HG03575 (cell line): ENCODE data around the gene MYLIP.

Source experiments
- ATAC-seq: cut with Tn5 transposase; IDR thresholded peaks from one replicate; pipeline ENCODE4 v1.9.1; 2021; ENCODE audit not compliant: unreplicated experiment, insufficient number of reproducible peaks, low FRiP score; ENCODE audit errors: extremely low read depth

MYLIP gene

DNA sequence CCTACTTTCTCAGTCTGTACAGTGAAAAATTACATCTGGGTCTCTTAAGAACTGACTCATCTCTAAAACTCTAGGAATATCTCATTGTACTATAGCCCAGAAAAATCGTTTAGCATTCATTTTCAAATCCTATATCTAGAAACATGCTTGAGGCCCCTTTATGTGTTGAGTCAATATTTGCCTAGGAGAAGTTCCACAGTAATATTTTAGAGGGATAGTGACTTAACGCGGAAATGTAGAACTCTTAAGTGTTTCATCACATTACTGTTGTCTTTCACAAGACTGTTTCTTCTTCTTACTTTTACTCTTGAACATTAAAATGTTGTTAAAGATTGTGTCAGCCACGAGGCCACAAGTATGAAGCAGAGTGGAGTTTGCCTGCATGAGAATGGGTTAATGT is 23.0 kb upstream of the MYLIP start:
- ATAC-seq: no peak

DNA sequence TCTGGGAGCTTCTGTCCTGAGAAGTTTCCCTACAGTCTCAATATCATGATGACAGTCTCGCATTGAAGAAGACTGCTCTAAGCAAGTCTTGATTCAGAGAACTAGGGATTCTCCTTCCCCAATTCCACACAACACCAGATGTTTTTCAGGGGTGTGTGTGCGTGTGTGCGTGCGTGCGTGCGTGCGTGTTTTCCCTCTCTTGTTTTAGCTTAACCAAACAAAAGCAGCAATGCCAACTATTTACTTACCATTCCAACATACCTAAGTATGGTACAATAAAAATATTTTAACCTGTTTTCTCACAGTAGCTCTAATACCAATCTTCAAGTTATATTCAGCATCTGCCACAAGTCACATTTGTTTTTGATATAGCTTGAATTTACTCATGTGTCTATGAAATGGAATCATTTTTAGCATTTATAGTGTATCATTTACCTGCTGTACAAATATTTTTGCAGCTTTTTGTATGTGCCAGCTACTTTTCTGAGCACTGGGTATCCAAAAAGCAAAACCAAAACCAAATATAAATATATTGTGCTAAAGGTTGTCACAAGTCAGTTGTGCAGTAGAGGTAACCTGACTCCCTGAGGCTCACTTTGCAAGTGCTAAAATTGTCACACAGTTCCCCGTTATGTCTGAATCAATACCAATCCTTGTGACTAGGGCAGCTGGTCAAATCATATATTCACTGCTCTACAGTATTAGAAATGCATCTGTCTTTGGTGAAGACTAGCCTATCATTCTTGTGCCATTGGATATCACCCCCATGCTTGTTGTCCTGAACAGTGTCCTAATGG is 21.7 kb upstream of the MYLIP start:
- no peak for ATAC-seq

DNA sequence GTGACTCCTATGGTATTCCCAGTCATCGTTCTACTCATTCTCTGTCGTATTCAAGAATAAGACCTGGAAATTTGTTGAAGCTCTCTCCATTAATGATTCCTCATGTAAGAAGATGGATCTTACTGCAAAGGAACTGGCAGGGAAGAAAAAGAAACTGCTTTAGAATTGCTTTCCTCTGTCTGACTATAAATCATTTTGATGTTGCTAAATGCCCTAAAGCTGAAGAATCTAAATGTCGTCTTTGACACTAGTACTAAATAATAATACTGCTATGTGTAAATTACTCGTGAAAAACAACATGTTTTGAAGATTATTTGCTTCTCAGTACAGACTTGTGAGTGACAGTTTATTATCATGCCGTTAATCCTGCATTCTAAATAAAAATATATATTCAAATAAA is 20.5 kb upstream of the MYLIP start:
- ATAC-seq: no peak

DNA sequence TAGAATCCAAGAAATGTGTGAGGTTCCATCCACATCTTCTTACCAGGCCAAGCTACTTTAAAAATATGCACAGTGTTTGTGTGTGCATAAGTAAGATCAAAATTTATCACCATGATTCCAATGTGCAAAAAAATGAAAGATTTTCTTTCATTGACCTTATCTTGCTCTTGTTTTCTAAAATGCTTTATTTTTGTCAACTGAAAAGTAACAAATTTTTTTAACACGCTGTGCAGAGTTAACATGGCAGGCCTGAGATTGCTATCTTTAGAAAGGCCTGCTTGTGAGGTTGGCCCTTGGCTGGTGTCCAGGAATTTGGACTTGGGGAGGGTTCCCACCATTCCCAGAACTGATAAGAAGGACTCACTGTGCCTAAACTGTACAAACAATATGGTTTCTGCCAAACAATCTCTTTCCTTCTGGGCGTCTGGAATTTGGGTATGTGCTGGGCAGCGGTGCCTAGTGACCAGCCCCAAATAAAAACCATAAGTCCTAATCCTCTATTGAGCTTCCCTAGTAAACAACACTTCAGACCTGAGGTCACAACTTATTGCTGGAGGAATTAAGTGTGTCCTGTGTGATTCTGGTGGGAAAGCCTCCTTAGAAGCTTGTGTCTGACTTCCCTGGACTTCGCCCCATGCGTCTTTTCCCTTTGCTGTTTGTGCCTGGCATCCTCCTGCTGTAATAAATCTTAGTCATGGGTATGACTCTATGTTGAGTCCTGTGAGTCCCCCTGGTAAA is 19.8 kb upstream of the MYLIP start:
- ATAC-seq: no peak

DNA sequence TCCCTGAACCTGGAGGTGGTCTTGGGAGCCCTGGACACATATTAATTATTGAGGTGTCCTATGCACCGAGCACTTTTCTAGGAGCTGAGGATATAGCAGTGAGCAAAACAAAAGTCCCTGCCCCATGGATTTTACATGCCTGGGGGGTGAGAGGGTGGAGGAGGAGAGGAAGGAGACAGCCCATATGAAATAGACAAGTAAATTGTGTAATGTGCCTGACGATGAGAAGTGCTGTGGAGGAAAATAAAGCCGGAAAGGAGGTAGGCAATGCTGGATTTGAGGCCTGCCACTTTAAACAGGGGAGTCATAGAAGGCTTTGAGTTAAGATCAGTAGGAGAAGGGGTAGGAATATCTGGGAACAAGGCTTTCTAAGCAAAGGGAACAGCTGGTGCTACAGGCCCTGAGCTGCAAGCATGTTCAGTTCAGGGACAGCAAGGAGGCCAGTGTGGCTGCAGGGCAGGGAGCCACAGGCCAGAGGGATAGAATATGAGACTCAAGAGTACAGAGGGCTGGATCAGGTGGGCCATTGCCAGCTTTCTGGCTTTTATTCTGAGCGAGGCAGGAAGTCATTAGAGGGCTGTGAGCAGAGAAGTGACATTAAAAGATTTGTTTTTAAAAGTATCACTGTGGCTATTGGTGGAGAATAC is 19.1 kb upstream of the MYLIP start:
- no peak for ATAC-seq

DNA sequence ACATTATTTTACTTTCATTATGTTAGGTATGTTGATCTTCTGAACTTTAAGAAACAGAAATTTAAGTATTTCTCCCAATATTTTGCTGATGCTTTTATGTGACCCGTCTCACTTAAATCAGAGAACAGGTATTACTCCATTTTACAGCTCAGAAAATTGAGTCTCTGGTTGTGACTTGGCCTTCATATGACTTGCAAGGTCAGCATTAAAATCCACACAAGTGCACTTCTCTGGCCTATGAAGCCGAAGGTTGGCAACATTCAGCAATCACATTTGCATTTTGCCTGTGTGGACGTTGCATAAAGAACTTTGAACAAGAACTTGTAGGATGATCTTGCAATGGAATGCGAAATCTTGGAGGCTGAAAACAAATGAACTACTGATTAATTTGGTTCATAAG is 10.1 kb upstream of the MYLIP start:
- ATAC-seq: no peak

DNA sequence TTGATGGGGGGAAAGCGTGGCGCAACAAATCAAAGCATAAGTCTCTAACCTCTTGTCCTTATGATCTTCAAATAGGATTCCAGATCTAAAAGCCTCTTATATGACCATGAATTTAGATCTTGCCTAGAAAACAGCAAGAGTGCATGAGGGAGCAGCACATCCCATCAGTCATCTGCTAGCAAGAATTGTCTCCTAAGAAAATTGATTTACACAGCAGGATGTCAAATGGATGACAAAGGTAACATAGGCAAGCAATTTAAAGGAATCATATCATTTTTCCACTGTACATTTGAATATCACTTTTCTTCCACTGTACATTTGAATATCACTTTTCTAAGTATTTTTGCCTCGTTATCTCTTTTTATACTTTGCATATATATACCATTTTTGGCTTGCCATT is 7.5 kb upstream of the MYLIP start:
- ATAC-seq: no peak

DNA sequence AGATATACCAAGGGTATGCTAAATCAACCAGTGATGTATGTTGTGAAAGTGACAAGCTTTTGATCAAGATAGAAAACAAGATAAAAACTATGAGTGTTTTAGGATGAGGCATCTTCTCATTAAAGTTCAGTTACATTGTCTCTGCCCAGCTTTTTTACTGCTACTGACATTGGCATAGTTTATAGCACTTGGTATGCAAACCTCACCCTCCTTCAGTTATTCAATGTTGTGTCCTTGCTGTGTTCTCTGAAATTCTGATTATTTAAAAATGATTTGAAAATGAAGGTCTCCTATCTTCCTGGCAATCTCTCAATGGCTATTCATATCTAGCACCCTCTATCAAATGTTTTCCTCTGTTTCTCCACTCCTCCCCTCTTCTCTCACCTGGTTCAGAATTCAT is 6.7 kb upstream of the MYLIP start:
- ATAC-seq: no peak

DNA sequence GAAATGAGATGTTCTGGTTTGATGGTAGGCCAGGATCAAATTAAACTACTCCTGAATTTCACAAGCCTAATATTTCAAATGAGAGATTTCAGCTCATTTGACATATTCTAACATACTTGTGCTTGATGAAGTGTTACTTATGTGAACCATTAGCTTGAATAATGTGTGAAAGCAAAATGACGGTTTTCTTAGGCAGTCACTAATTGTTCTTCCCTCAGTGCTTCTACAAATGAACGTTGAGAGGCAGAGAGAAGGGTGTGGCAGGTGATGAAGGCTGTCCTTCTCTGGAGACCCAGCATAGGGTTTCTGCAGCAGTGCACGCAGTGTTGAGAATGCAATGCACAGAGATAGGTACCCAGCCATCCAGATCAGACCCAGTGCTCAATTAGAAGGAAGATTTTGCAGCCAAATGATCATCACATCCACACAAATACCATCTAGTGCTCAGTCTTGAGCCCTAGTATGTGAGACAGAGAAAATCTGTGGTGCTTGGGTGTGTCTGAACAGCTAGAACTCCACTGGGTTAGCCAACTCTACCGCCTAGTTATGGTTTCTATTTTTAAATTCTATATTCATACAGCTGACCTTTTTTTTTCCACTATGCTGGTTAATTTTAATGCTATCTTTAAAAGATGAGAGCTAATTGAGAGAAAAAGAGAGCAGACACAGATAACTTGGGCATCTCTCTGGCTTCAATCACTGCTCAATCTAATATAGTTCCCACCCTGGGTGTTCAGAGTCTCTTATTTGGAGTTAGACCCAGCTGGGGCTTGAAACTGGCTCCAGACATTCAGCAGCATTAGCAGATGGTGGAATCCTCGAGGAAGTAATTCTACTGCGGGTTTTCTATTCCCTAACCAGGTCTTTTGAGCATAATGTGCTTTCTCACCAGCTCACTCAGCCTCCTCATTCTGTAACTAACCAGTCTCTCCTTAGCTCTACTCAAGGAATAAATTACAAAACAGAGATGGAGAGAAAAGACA is 4.4 kb upstream of the MYLIP start:
- no peak for ATAC-seq

DNA sequence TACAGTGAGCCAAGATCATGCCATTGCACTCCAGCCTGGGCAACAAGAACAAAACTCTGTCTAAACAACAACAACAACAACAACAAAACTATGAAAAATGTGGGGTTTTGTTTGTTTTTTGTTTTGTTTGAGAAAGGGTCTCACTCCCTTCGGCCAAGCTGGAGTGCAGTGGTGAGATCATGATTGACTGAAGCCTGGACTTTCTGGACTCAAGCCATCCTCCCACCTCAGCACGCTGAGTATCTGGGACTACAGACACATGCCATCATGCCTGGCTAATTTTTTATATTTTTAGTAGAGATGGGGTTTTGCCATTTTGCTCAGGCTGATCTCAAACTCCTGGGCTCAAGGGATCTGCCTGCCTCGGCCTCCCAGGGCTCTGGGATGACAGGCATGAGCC is 2.8 kb upstream of the MYLIP start:
- ATAC-seq: no peak

DNA sequence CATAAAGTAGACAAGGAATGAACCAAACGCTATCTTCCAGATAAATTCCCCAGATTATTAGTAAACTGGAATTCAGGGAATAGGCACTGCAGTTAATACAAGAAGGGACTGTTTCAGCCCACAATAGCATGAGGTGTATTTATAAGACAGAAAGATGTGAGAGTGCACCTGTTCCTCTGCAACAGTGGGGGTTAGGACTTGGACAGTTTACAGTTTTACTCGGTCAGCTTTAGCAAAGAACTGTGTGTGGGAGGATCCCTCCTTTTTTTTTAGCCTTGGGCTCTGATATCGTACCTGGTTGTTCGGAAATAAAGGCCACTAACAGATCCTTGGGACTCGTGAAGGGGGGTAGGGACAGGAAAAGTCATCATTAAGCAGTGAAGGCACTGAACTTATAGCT is 2.0 kb upstream of the MYLIP start:
- ATAC-seq: no peak

DNA sequence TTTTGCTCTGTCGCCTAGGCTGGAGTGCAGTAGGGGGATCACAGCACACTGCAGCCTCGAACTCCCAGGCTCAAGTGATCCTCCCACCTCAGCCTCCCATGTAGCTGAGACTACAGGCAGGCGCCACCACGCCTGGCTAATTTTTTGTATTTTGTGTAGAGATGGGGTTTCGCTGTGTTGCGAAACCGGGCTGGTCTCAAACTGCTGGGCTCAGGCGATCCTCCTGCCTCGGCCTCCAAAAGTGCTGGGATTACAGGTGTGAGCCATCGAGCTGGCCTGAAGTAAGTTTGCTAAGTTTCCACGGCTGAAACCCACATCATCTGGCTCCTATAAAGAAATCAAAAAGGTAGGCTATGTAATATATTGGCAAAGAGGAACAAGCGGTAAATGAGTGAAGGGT is 1.4 kb upstream of the MYLIP start:
- no peak for ATAC-seq

DNA sequence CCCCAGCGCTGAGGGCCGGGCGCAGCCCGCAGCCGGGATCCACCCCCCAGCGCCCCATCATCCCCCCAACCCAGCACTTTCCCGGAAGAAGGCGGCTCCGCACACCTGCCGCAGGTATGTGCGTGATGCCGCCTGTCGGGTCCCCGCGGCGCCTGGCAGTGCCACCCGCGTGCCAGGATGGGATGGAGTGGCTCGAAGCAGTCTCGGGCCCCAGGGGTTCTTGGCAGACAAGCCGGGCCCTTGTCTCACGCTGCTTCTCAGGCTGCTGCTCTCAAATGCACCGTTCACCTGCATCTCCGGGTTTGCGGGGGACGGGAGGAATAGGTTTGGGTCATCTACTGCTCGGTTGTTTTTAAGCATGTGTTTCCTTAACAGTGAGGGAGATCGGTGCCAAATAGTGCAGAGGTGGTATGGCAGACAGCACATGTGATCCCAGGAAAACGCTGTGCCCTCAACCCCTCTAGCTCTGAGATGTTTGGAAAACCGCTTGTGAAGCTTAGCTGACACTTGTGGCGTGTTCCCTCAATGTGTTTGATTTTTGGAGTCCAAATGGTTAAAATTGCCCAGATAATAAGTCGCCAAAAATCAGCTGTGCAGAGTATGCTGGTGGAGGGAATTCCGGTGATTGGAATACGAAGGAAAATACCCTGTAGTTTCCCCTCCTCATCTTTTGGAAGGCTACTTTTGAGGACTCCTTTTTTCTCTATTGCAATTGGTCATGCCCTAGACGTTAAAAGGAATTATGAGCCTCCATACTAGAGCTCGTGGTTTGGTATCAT is 926 bp downstream of the MYLIP start:
- ATAC-seq: no peak

DNA sequence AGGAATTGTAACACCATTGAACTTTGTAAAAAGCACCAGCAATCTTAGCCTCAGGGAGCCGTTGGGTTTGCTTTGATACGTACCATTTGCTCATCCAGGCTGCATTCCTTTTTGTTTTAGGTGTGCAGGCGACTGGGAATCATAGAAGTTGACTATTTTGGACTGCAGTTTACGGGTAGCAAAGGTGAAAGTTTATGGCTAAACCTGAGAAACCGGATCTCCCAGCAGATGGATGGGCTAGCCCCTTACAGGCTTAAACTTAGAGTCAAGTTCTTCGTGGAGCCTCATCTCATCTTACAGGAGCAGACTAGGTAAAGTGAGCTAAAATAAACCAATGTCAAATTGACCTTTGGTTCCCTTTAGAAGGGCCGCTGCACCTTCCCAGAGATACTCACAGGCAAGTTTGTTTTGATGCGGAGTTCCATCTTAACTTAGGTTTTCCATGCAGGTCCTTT is 1.6 kb downstream of the MYLIP start:
- ATAC-seq: no peak

DNA sequence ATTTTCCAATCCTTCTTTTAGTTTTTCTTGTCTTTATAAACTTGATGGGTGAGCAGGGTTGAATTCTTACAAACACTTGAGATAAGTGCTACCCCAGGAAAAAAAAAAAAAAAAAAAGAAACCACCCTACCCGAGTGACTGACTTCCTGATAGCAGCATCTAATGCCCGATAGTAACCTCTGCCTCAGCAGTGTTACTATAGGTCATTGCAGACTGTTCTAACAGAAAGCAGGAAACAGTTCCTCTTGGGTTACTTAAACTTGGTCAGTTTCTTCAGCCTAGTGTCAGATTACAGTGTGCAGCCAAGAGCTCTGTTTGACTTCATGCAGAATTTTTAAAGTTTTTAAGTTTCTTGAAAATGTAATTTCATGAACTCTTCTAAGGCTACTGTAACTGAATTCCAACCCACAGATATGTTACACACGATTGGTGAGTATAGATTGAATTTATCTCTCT is 2.1 kb downstream of the MYLIP start:
- peak; percentile 50 for ATAC-seq

DNA sequence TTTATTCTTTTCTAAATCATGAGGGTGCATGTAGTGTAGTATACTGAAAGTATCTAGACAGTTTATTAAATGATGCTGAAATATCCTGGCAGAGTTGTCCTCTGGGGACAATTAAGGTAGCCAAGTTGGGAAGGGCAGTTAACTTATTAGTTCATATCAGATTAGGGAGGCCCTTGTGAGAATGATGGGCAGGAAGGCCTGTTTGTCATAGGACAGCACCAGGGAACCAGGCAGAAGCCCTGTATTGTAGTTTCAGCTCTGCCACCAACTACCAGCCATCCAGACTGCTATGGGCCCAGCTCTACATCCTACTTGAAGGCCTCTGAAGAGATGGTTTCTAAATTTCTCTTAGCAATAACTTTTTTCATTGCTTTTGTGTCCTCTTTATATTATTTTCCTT is 4.0 kb downstream of the MYLIP start:
- ATAC-seq: no peak

DNA sequence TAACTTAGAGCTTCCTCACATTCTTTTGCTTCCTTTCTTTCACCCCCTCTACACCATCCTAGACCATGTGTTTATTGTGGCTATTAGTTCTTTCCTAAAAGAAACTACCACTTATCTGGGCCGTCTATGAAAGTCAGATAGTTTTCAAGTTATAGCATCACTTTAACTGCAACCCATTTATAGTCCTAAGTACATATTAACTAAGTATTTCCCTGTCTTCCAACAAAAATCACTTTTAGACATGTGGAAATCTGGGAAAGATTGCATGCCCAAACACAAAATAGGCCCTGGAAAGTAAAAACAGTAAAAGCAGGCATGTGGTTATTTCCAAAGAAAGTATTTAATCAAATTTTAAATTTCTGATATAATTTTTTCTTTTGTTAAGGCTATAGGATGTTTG is 5.5 kb downstream of the MYLIP start:
- ATAC-seq: no peak

DNA sequence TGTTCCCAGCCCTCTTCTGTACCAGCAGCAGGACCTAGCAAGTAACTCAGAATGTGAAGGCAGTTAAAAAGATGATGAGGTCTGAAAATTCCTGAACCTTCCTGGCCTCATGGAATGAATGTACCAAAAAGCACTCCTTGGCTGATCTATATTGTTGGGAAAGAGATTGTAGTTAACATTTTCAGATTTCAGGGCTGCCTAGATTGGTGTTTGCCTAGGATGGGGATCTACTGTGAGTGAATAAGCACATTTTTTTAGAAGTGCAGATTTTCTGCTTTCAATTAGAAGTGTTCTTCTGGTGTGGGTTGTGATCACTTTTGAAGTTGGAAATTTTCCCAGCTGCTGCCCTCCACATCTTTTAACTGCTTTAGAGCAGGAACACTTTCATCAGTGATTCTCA is 6.2 kb downstream of the MYLIP start:
- ATAC-seq: no peak
